Activated CD4-positive, alpha-beta T cell treated with anti-CD3 and anti-CD28 coated beads, Interleukin-2, amount 50 U/mL, for 24 hours (primary cell): Measurements from ENCODE around the gene DRG2.

Experiments
- DNase-seq, 2 donors: peaks; one replicate each; pipeline ENCODE4 v3.0.0-alpha.2; 2020; ENCODE audit warnings: low read depth in 1 of 2, low spot score in 1 of 2

Gene DRG2

GRCh38 chr17:18074566-18075272, 13.0 kb upstream of the DRG2 start:
- DNase-seq = no peak

GRCh38 chr17:18076936-18077335, 10.8 kb upstream of the DRG2 start:
- DNase-seq = no peak

GRCh38 chr17:18079543-18079942, 8.2 kb upstream of the DRG2 start:
- no peak for DNase-seq

- DNase-seq = no peak
Measured at GRCh38 chr17:18084256-18084655, 3.5 kb upstream of the DRG2 start.

- no peak for DNase-seq
Measured at GRCh38 chr17:18089613-18090012, 1.9 kb downstream of the DRG2 start.

GRCh38 chr17:18093616-18094408, 6.1 kb downstream of the DRG2 start:
- DNase-seq = peak in 1 of 2 donors; percentile 13

GRCh38 chr17:18094409-18094807, 6.7 kb downstream of the DRG2 start:
- no peak for DNase-seq

GRCh38 chr17:18099516-18099915, 11.8 kb downstream of the DRG2 start:
- no peak for DNase-seq

- DNase-seq = no peak
Measured at GRCh38 chr17:18100616-18101015, 12.9 kb downstream of the DRG2 start.

- no peak for DNase-seq
Measured at GRCh38 chr17:18101828-18102227, 14.1 kb downstream of the DRG2 start.

- DNase-seq = no peak
Measured at GRCh38 chr17:18102640-18103039, 14.9 kb downstream of the DRG2 start.

- no peak for DNase-seq
Measured at GRCh38 chr17:18105027-18105426, 17.3 kb downstream of the DRG2 start.

- DNase-seq = no peak
Measured at GRCh38 chr17:18105595-18105994, 17.8 kb downstream of the DRG2 start.

- no peak for DNase-seq
Measured at GRCh38 chr17:18106211-18106610, 18.5 kb downstream of the DRG2 start.

GRCh38 chr17:18107061-18107790, 19.5 kb downstream of the DRG2 start:
- no peak for DNase-seq

- DNase-seq = no peak
Measured at GRCh38 chr17:18107971-18108370, 20.2 kb downstream of the DRG2 start.

- DNase-seq = no peak
Measured at GRCh38 chr17:18108401-18109312, 20.9 kb downstream of the DRG2 start, which contains the start of gene MYO15A. Gene MYO15A, plus strand, starts transcription at chr17:18108756. Its CDS starts 10,045 bp downstream, at chr17:18118801.

GRCh38 chr17:18109935-18110485, 22.3 kb downstream of the DRG2 start:
- DNase-seq = no peak

- DNase-seq = no peak
Measured at GRCh38 chr17:18110636-18111145, 22.9 kb downstream of the DRG2 start.

GRCh38 chr17:18111330-18111971, 23.7 kb downstream of the DRG2 start:
- DNase-seq = no peak
